Fibroblast of lung (primary cell): ENCODE measurements around the gene CHD6. TPM values are rescaled to one million over a fixed set of nuclear protein-coding genes. Genes with fewer than 3 reads are reported as not detected.

Source experiments
- DNase-seq, 2 donors: peaks; one replicate each; pipeline versions ENCODE4 v3.0.0 to v3.0.0-alpha.2; 2010; ENCODE audit warnings: low read depth in 2 of 2
- H2AFZ ChIP-seq: 2 replicates; pipeline ENCODE4 v1.5.1; 2012; ENCODE audit warnings: low read length, control low read depth, inconsistent platforms
- H3K27ac ChIP-seq: 2 replicates; pipeline ENCODE4 v1.5.1; 2011; ENCODE audit warnings: low read length, control low read depth; ENCODE audit not compliant: insufficient read depth
- H3K27me3 ChIP-seq: 2 replicates; pipeline ENCODE4 v1.5.1; 2011; ENCODE audit warnings: mild to moderate bottlenecking, low read length; ENCODE audit not compliant: control insufficient read depth, insufficient read depth
- H3K36me3 ChIP-seq: 2 replicates; pipeline ENCODE4 v1.5.1; 2011; ENCODE audit warnings: low read length; ENCODE audit not compliant: control insufficient read depth, insufficient read depth
- H3K4me1 ChIP-seq: 2 replicates; pipeline ENCODE4 v1.5.1; 2011; ENCODE audit warnings: low read length; ENCODE audit not compliant: control insufficient read depth, insufficient read depth; ENCODE audit errors: extremely low read depth
- H3K4me2 ChIP-seq: 2 replicates; pipeline ENCODE4 v1.5.1; 2011; ENCODE audit warnings: low read length, control low read depth; ENCODE audit not compliant: insufficient read depth; ENCODE audit errors: extremely low read depth
- H3K4me3 ChIP-seq, 4 experiments: fragments of 200-600 bp in 1 of 4; sonication (generic) in 1 of 4; replicated peaks in 1 of 4; 2 replicates each; pipeline ENCODE4 v1.5.1; 2011 to 2016; ENCODE audit warnings: low read length in 4 of 4, low read depth in 3 of 4, mild to moderate bottlenecking in 3 of 4, control low read depth in 2 of 4, inconsistent platforms in 1 of 4, mixed read lengths in 1 of 4; ENCODE audit not compliant: insufficient read depth in 1 of 4; ENCODE audit errors: control extremely low read depth in 1 of 4
- H3K79me2 ChIP-seq: 2 replicates; pipeline ENCODE4 v1.5.1; 2012; ENCODE audit warnings: mild to moderate bottlenecking, low read length, inconsistent platforms; ENCODE audit not compliant: control insufficient read depth, insufficient read depth
- H3K9ac ChIP-seq: 2 replicates; pipeline ENCODE4 v1.5.1; 2011; ENCODE audit warnings: mild to moderate bottlenecking, low read length, control low read depth; ENCODE audit not compliant: insufficient read depth
- H3K9me3 ChIP-seq: 2 replicates; pipeline ENCODE4 v1.5.1; 2012; ENCODE audit warnings: low read depth, low read length; ENCODE audit not compliant: control insufficient read depth, insufficient read depth
- H4K20me1 ChIP-seq: 2 replicates; pipeline ENCODE4 v1.5.1; 2011; ENCODE audit warnings: low read length; ENCODE audit not compliant: control insufficient read depth, insufficient read depth; ENCODE audit errors: extremely low read depth
- CTCF ChIP-seq, 2 donors: IDR thresholded peaks in 1 of 2; conservative IDR thresholded peaks in 1 of 2; 1 replicate in 1 of 2; 2 replicates in 1 of 2; pipeline ENCODE4 v1.5.1; 2011 to 2012; ENCODE audit warnings: low read length in 2 of 2, control low read depth in 1 of 2, inconsistent platforms in 1 of 2, low read depth in 1 of 2, mild to moderate bottlenecking in 1 of 2
- EZH2 ChIP-seq: IDR thresholded peaks from 2 replicates; pipeline ENCODE4 v1.5.1; 2012; ENCODE audit warnings: low read length, control low read depth, mild to moderate bottlenecking; ENCODE audit errors: missing control alignments
- polyA plus RNA-seq, 2 donors: library from polyadenylated mRNA; depleted of rRNA in 1 of 2; stranded (reverse) in 1 of 2; unstranded in 1 of 2; fragments of >200 nt; gene quantifications; 2 replicates each; pipeline ENCODE4 v1.2.1, GENCODE V29; 2011 to 2012; ENCODE audit warnings: missing spikeins in 1 of 2
- total RNA-seq: library from RNA; depleted of rRNA; stranded (reverse); fragments of >200 nt; gene quantifications from 2 replicates; pipeline ENCODE4 v1.2.1, GENCODE V29; 2014

Gene CHD6
- total and polyA plus RNA-seq, 2 donors (not counting 1 experiment from before 2014, with no cell fraction given) = 13.4 to 25.9 TPM

DNA sequence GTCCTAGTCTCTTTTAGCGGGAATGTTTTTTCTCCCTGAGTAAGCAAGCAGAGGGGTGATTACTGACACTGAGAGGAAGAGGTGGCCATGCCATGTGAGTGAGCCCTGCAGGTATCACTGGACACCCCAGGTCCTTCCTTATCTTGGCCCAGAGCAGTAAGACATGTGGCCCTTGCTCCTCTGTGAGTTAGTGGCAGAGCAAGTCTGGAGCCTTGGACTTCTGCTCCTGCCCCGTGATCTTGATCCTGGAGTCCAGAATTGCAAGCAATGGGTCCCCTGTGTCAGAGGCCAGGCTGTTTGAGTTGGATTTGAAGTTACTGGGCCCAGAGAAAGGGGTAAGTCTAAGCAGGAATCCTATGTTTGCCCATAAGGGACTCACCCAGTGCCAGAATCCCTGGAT lies 159.4 kb downstream of the CHD6 start:
- no peak for DNase-seq
- H3K27ac ChIP-seq = no peak overlapping the region

GRCh38 chr20:41457173-41457857 lies 160.9 kb downstream of the CHD6 start:
- Histone ChIP-seq H3K9me3 (no peaks in the 10 kb centered on the region), H3K9ac (no peak overlapping the region), H4K20me1 (no peaks in the 10 kb centered on the region), H3K27ac (no peak overlapping the region), H3K4me2 (no peak overlapping the region), H3K27me3 (no peaks in the 10 kb centered on the region), H3K36me3 (peaks cover 4% of the 10 kb centered on the region), H3K4me1 (peaks cover 2% of the 10 kb centered on the region), H2AFZ (no peak overlapping the region), H3K79me2 (no peaks in the 10 kb centered on the region), H3K4me3 (no peak overlapping the region)
- TF ChIP-seq EZH2 (no peak), CTCF (conservative IDR thresholded peaks at IDR 0.05 in 1 of 2, IDR thresholded peaks at IDR 0.05 in 1 of 2; ENCODE audit: low read depth in 1 of 2, low read length in 2 of 2) (no peak)
- no peak for DNase-seq

More for the DNA sequence above, 159.4 kb downstream of the CHD6 start:
- H3K79me2 ChIP-seq = no peaks in the 10 kb centered on the region
- H3K4me2 ChIP-seq = no peak overlapping the region
- no peaks in the 10 kb centered on the region for H3K9me3 ChIP-seq
- TF ChIP-seq CTCF (conservative IDR thresholded peaks at IDR 0.05 in 1 of 2, IDR thresholded peaks at IDR 0.05 in 1 of 2; ENCODE audit: low read depth in 1 of 2, low read length in 2 of 2) (no peak), EZH2 (no peak)
- H4K20me1 ChIP-seq = no peaks in the 10 kb centered on the region
- H3K4me3 ChIP-seq = no peak overlapping the region
- no peak overlapping the region for H2AFZ ChIP-seq
- no peaks in the 10 kb centered on the region for H3K27me3 ChIP-seq
- H3K36me3 ChIP-seq = no peaks in the 10 kb centered on the region
- H3K4me1 ChIP-seq = peaks cover 2% of the 10 kb centered on the region
- no peak overlapping the region for H3K9ac ChIP-seq

DNA sequence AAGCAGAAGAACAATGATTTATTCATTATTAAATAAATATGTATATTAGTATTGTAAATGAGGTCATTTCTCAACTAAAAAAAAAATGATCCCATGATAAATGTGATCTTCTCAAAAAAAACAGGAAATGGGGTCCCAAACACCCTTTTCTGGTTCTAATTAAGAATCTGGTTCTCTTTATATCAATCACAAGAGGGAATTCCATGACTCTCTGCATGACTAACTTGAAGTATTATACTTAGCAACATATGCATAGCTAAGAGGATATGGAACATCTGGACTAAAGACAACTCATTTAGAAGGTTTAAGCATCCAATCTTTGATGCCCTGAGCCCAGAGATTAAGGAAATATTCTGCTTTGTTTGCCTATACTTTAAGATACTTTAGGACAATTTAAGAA lies 161.8 kb downstream of the CHD6 start:
- TF ChIP-seq CTCF (conservative IDR thresholded peaks at IDR 0.05 in 1 of 2, IDR thresholded peaks at IDR 0.05 in 1 of 2; ENCODE audit: low read depth in 1 of 2, low read length in 2 of 2) (no peak), EZH2 (no peak)
- Histone ChIP-seq H4K20me1 (no peaks in the 10 kb centered on the region), H3K36me3 (peaks cover 4% of the 10 kb centered on the region), H2AFZ (no peak overlapping the region), H3K79me2 (no peaks in the 10 kb centered on the region), H3K9ac (no peak overlapping the region), H3K4me2 (no peak overlapping the region), H3K27ac (no peak overlapping the region), H3K9me3 (no peaks in the 10 kb centered on the region), H3K4me1 (peaks cover 2% of the 10 kb centered on the region), H3K27me3 (no peaks in the 10 kb centered on the region), H3K4me3 (no peak overlapping the region)
- DNase-seq = peak; percentile 14 to 57
